ENCODE results near the gene NPC1.

NPC1 gene

DNA sequence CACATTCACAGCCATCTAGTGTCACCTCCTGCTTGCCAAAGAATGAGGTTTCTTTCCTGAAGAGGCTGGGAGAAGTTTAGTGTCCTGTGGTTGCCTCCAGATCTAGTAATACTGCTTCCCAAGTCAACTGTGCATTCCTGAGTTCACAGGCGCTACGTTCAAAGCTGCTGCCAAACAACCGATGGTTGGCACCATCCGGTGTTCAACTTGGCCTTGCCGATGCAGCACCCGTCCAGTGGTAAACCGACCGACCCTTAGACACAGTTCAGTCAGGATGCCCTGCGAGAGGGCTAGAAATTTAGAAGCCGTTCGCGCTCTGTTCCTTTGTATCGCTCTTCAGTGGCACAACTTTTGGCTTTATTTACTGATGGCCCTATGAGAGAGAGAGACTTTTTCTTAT, 54.4 kb downstream of the NPC1 start:
- Histone ChIP-seq H3K4me2 (ENCODE audit: low read length) (no peak overlapping the region), H3K27me3 (ENCODE audit: control insufficient read depth, insufficient read depth, low read length) (no peaks in the 10 kb centered on the region), H3K4me3 (ENCODE audit: low read depth, low read length) (no peak overlapping the region), H3K9me3 (ENCODE audit: control insufficient read depth, low read length) (no peaks in the 10 kb centered on the region), H3K4me1 (no peaks in the 10 kb centered on the region), H3K36me3 (ENCODE audit: control insufficient read depth, insufficient read depth, low read length) (no peaks in the 10 kb centered on the region), H2AFZ (no peak overlapping the region), H3K27ac (no peak overlapping the region), H3K79me2 (no peaks in the 10 kb centered on the region), H3K9ac (no peak overlapping the region)
- TF ChIP-seq, protein P1, sequence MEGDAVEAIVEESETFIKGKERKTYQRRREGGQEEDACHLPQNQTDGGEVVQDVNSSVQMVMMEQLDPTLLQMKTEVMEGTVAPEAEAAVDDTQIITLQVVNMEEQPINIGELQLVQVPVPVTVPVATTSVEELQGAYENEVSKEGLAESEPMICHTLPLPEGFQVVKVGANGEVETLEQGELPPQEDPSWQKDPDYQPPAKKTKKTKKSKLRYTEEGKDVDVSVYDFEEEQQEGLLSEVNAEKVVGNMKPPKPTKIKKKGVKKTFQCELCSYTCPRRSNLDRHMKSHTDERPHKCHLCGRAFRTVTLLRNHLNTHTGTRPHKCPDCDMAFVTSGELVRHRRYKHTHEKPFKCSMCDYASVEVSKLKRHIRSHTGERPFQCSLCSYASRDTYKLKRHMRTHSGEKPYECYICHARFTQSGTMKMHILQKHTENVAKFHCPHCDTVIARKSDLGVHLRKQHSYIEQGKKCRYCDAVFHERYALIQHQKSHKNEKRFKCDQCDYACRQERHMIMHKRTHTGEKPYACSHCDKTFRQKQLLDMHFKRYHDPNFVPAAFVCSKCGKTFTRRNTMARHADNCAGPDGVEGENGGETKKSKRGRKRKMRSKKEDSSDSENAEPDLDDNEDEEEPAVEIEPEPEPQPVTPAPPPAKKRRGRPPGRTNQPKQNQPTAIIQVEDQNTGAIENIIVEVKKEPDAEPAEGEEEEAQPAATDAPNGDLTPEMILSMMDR (IDR thresholded peaks at IDR 0.05) = no peak

DNA sequence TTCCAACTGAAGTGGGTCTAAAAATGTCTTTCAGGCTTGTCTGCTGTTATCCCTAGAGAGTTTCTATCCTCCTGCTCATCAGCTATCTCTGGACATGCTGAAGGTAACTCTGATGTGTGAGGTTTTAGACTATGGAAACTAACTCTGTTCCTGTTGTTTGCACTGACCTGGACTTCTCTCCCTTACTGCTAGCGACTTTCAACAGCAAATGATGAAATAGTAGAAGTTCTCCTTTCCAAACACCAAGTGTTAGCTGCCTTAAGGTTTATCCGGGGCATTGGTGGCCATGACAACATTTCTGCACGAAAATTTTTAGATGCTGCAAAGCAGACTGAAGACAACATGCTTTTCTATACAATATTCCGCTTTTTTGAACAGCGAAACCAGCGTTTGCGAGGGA, 56.1 kb downstream of the NPC1 start:
- no peaks in the 10 kb centered on the region for H3K36me3 ChIP-seq (ENCODE audit: control insufficient read depth, insufficient read depth, low read length)
- H2AFZ ChIP-seq = no peak overlapping the region
- H3K4me1 ChIP-seq = peaks cover 4% of the 10 kb centered on the region
- TF ChIP-seq, protein P1 (IDR thresholded peaks at IDR 0.05) = no peak
- H3K27ac ChIP-seq = no peak overlapping the region
- H3K79me2 ChIP-seq = no peaks in the 10 kb centered on the region
- no peaks in the 10 kb centered on the region for H3K9me3 ChIP-seq (ENCODE audit: control insufficient read depth, low read length)
- no peaks in the 10 kb centered on the region for H3K27me3 ChIP-seq (ENCODE audit: control insufficient read depth, insufficient read depth, low read length)
- no peak overlapping the region for H3K4me3 ChIP-seq (ENCODE audit: low read depth, low read length)
- H3K9ac ChIP-seq = no peak overlapping the region
- H3K4me2 ChIP-seq (ENCODE audit: low read length) = no peak overlapping the region

DNA sequence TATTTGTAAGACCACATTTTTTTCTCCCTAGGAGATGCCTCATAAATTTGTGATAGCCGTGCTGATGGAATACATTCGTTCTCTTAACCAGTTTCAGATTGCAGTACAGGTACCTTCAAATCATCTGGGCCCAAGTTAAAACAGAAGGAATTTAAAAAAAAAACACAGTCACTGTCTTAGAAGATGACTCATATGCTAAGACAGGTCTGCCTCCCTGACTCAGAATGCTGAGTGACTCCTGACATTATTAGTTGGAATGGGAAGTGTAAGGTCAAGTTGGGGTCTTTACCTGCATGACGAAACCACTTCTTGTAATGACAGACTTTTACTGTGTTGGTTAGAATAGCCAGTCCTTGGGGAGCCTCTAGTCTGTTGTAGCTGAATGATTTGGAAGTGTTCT, 56.7 kb downstream of the NPC1 start:
- TF ChIP-seq, protein P1 (IDR thresholded peaks at IDR 0.05) = no peak
- H3K4me1 ChIP-seq = peaks cover 4% of the 10 kb centered on the region
- H3K27me3 ChIP-seq (ENCODE audit: control insufficient read depth, insufficient read depth, low read length) = no peaks in the 10 kb centered on the region
- H3K4me2 ChIP-seq (ENCODE audit: low read length) = no peak overlapping the region
- H3K79me2 ChIP-seq = no peaks in the 10 kb centered on the region
- H3K4me3 ChIP-seq (ENCODE audit: low read depth, low read length) = no peak overlapping the region
- no peaks in the 10 kb centered on the region for H3K9me3 ChIP-seq (ENCODE audit: control insufficient read depth, low read length)
- H3K36me3 ChIP-seq (ENCODE audit: control insufficient read depth, insufficient read depth, low read length) = no peaks in the 10 kb centered on the region
- no peak overlapping the region for H3K9ac ChIP-seq
- H2AFZ ChIP-seq = no peak overlapping the region
- H3K27ac ChIP-seq = no peak overlapping the region

DNA sequence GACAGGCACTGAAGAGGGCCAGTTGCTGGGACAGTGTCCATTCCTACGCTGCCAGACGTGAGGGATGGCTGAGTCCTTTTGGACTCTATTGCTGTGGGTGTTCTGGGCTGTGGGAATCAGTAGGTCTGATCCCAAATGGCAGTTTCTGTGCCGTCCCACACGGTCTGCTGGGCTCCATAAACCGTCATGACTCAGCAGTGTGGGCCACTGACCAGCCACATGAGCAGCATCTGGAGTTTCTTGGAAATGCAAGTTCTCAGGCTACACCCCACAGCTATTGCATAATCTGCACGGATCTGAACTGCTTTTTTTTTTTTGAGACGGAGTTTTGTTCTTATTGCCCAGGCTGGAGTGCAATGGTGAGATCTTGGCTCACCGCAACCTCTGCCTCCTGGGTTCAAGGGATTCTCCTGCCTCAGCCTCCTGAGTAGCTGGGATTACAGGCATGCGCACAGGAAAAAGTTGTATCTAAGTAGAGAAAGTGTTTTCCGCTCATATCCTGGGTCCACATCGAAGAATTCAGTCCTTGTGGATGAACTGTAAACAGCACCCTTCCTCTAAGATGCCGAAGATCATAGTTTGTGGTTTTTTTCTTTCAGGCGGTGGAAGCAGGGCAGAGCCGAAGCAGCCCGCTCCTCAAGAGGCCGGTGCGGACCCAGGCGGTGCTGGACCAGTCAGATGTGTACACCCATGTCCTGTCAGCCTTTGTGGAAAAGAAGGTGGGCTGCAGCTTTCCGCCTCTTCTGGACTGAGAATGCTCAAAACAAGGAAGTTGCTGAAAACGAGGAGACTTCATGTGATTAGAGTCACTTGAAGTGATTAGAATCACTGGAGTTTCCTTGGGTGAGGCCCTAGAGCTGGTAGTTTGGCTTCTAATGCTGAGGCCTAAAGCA, 57.5 kb downstream of the NPC1 start:
- Histone ChIP-seq H3K9me3 (ENCODE audit: control insufficient read depth, low read length) (no peaks in the 10 kb centered on the region), H3K27ac (no peak overlapping the region), H3K36me3 (ENCODE audit: control insufficient read depth, insufficient read depth, low read length) (no peaks in the 10 kb centered on the region), H3K79me2 (no peaks in the 10 kb centered on the region), H3K4me2 (ENCODE audit: low read length) (no peak overlapping the region), H3K4me1 (peaks cover 4% of the 10 kb centered on the region), H3K4me3 (ENCODE audit: low read depth, low read length) (no peak overlapping the region), H3K9ac (no peak overlapping the region), H2AFZ (no peak overlapping the region), H3K27me3 (ENCODE audit: control insufficient read depth, insufficient read depth, low read length) (no peaks in the 10 kb centered on the region)
- TF ChIP-seq, protein P1 (IDR thresholded peaks at IDR 0.05) = no peak
